CD4-positive, alpha-beta T cell treated with Interleukin-6 for 4 hours (primary cell): ENCODE measurements around the gene BMPR1B.
"Not testable (repeated sequence)": the region's sequence is repeated elsewhere in the genome, so short reads cannot be mapped to it uniquely, and the experiment has no call there.

Experiments
- DNase-seq: peaks from one replicate; pipeline ENCODE4 v3.0.0-alpha.2; 2020; ENCODE audit warnings: mixed read lengths

The BMPR1B gene

DNA sequence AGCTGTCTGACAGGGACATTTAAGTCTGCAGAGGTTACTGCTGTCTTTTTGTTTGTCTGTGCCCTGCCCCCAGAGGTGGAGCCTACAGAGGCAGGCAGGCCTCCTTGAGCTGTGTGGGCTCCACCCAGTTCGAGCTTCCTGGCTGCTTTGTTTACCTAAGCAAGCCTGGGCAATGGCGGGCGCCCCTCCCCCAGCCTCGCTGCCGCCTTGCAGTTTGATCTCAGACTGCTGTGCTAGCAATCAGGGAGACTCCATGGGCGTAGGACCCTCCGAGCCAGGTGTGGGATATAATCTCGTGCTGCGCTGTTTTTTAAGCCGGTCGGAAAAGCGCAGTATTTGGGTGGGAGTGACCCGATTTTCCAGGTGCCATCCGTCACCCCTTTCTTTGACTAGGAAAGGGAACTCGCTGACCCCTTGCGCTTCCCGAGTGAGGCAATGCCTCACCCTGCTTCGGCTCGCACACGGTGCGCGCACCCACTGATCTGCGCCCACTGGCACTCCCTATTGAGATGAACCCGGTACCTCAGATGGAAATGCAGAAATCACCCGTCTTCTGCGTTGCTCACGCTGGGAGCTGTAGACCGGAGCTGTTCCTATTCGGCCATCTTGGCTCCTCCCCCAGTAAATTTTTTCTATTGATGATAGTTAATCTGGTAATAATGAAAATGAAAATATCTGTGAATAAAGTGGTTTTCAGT lies 83.6 kb downstream of the BMPR1B start:
- DNase-seq = not testable (repeated sequence)

DNA sequence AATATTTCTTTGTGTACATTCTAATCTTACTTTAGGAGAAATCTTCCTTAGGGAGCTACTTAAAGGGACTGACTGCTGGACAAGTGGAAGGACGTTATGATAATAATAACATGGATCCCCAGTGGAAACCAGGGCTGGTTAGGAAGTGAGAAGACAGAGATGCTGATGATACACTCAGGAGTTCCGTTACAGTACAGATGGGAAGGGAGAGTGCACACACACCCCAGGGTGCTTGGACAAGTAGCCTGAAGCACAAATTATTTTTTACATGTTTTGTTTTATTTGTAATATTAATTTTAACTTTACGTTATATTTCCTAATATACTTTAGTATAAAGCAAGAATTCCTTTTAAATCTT lies 84.1 kb downstream of the BMPR1B start:
- no peak for DNase-seq

DNA sequence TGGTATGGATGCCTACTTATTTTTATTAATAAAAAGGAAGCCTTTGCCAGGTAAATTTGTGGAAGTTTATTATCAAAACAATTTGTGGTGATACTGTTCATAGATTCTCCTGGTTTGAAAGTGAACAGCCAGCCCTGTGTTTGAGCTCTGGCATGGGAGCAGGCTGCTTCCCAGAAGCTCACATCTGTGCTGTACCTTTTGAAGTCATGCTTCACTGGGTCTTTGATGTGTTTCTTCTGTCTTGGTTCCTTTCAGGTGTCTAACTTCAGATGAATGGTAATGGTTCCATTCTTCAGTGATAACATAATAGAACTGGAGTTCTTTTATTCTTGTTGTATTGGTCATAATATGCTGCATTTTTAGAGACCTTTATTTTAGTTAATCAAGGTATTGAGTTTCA lies 85.5 kb downstream of the BMPR1B start:
- no peak for DNase-seq

DNA sequence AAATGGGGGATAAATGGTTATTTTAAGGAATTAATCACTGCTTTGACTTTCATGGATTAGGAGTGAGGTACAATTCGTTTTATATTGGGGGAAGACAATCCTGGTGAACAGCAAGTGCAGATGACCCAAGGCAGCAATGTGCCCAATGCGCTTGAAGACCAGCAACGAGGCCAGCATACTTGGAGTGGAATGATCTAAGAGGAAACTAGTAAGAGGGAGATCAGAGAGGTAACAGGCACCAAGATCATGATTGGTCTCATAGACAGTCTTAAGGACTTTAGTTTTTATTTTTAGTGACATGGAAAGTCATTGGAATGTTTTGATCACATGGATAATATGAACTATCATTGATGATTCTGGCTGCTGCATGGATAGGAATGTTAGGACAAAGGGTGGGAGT lies 90.6 kb downstream of the BMPR1B start:
- DNase-seq = no peak

DNA sequence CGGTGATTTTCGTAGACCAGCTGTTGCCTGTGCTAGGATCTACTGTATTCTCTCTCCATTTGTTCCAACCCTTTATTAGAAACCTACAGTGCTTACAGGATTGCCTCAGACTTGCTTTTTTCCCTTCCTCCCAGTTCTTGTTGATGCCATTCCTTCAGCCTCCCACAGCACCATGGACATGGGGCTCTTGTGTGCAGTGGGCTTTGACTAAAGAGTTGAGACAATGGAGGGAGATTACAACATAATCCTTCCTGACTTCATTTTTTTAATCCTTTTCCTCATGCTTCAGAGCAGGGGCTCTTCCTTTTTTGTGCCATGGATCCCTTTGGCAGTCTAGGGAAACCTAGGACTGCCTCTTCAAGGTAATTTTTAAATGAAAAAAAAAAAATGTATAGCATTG lies 92.1 kb downstream of the BMPR1B start:
- no peak for DNase-seq

DNA sequence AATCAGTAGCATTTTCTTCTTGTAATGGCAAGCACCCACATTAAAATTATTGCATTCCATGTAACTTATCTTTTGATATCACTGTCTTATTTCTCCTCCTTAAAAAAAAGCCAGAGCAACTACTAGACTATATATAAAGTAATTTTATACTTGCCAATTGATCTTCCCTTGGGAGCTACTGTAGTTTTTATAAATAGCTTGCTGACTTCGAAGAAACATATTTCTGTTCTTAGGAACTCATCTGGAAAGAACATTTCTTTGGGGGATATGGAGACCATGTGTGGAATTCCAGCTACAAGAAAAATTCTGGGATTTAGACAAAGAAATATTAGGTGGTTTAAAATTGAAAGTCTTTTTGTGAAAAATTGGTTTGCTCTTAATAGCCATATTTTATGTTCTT lies 94.9 kb downstream of the BMPR1B start:
- no peak for DNase-seq

DNA sequence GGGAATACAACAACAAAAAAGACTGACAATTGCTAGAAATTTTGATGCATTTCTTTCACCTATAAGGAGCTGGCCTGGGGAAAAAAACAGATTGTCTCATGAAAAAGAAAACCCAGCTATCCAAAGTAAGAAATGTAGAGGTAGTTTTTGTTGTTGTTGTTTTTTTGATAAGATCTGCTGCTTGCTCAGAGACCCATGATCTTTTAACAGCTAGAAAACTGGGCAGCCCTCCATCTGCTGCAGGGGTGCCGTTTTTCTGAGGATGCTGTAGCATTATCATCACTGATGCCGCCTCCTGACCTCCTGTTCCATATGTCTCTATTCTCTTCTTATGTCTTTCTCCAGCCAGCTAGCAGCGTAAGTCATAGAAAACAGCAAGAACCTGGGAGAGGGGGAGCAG lies 98.3 kb downstream of the BMPR1B start:
- DNase-seq = no peak

DNA sequence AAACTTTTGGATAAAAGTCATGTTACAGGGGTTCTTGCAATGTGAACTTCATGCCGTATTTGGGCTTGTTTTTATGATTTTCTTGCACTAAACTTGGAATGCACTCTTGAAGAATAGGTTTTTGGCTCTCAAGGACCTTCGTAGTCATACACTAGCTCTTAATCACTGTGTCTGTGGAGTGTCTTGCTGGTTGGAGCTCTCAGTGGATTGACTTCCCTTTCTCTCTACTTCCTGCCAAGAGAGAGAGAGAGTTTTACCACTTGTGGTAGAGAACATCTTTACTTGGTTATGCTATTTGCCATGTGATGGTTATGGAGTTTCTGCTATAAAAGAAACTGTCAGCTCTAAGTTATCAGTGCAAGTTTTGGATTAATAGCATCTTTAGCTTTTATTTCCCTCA lies 112.4 kb downstream of the BMPR1B start:
- DNase-seq = no peak

DNA sequence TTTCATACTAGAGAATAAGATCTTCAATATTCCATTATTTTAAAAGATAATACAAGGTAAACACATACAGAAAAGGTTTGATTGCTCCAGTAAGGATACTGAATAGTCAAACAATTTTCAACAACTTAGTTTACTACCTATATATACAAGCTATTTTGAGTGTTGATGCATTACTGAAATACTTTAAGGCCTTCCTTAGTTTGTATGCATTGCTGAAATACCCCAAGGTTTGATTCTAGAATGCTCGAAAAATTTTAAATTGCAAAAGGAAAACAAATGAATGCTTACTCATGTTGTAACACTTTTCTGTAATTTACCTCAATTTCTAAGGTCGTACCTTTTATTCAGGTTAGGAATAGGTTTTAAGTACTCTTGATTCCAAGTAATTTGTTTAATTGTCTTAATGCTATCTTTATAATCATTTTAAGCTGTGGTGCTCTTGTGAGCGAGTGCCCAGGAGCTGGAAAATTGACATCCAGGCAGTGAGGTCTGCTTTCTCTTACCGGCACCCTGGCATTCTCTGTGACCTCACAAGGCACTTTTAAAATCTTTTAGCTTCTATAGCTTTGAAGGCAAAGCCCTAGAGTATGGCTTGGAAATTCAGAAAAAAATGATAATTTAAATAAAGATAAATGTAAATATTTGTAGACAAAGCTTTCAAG lies 114.0 kb downstream of the BMPR1B start:
- no peak for DNase-seq

DNA sequence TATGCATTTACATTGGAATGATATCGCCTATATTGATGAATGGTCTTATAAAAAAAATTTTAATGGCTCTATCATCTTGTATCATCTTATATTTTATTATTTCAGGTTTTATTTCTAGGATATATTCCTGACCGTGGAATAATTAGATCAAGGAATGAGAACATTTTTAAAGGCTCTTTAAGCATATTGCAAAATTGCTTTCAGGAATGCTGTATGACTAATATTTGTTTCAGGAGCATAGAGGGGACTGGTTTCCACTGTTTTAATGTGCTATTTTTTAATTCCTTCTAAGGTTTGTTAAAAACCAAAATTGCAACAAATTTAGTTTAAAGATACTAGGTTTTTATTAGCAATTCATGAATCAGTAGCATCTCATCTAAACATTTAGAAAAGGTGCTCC lies 120.2 kb downstream of the BMPR1B start:
- no peak for DNase-seq

DNA sequence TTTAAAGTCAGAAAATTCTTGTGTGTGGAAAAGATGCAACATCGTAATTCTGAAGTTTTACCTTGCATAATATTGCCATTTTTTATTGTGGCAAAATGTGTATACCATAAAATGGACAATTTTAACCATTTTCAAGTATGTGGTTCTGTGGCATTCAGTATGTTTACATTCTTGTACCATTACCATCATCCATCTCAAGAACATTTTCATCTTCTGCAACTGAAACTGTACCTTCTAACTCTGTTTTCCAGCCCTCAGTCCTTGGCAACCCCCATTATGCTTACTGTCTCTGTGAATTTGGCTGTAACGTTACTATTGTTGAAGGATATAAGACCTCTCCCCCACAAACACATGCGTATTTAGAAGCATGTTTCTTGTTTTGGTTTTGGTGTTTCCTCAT lies 123.2 kb downstream of the BMPR1B start:
- no peak for DNase-seq

DNA sequence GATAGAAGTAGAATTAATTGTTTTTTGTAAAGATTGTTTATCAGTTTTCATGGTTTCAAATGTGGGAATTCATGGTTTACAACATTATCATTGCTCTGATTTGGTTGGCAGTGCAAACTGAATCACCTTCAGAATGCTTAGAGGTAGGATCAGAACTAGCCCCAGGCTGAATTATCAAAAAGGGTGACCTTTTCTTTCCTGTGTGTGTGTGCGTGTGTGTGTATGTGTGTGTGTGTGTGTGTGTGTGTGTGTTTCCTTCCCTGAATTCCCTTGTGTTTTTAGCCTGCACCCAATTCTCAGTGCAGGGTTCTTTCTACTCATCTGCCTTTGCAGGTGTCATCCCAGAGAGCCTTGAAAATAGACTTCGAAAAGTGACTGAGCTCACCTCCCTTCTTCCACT lies 125.0 kb downstream of the BMPR1B start:
- DNase-seq = no peak

DNA sequence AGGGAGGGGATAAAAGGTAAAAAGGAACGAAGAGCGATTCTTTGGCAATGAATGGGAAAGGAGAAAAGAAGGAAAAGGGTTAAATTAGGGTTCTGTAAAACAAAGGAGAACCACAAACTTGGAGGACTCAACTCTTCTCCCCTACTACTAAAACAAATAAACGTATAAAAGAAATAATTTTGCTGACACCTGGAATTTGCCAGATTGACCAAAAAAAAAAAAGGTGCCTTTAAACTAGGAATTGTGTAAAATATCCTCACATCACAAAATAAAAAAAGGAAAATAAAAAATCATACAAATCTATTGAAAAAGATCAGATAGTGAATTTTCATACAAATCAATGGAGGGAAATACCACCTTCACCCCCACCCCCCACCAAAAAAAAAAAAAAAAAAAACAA lies 129.3 kb downstream of the BMPR1B start:
- DNase-seq = no peak

DNA sequence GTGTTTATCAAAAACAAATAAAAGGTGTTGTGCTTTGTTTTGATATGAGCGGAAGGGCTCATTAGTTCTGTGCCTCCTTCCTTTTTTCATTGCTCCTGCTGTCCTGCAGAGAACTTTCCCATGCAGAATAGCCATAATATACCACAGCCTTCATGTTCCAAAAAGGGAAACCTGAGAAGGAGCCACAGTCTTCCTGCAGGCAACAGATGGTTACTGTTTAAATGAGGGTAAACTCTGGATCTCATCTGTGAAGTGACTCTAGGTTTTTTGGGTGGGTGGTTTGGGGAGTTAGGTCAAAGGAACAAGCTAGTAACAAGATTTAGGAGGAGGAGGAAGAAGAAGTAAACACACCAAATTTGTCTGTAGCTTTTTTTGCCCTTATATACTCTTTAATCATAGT lies 131.8 kb downstream of the BMPR1B start:
- DNase-seq = no peak

DNA sequence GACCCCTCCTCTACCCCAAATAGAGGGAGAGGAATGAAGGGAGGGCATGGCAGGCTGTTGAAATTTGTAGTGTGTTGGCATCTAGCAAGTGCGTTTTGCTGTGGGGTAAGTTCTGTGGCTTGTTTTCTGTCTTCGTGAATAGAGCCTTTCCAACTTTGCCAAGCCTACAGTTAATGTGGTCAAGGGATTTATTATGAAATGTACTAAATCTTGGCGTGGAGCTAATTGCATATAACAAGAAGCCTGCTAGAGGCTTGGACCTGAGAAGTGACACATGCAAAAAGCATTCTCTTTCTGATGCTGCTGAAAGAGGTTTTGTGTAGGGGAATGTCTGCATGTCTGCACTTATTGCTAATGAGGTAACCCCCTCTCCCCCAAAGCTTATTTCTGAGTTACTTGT lies 132.2 kb downstream of the BMPR1B start:
- no peak for DNase-seq

DNA sequence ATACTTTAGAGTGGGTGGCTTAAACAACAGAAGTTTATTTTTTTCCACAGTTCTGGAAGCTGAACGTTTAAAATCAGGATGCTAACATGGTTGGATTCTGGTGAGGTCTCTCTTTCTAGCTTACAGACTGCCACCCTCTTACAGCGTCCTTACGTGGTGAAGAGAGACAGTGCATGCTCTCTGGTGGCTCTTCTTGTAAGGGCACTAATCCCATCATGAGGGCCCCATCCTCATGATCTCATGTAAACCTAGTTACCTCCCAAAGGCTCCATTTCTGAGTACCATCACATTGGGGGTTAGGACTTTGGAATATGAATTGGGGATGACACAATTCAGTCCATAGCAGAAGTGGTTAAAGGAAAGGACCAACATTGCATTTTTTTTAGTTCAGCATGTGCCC lies 132.8 kb downstream of the BMPR1B start:
- DNase-seq = no peak

DNA sequence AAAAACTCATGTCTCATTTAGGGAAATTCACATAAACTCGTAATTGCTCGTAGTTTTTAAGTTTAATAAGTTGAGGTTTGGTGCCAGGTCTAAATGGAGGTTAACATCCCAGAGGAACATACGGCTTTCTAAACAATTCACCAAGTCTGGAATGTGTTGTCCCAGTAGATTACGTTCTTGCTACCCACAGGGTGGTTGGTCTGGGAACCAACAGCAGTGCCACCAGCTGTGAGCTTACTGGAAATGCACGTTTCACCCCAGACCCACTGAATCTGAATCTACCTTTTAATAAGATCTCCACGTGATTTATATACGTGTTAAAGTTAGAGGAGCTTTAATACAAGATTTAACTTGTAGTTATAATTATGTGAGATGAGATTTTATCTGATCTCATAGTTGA lies 134.3 kb downstream of the BMPR1B start:
- no peak for DNase-seq

DNA sequence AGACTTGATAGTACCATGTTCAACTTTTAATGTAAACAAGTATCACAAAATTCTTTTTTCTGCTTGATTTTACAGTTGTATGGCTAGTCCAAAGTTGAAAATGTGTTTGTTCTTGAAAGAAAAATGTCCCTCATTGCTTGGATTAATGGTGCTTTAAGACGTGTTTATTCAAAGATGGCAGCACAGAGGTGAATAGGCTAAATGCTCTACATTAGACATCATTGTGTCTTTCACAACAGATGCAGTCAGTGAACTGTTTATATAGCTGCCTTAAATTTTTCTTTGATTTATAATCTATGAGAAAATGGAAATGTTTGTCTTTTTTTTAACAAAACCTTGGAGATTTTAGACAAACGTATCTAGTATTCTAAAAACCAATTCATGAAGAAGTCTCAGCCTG lies 137.3 kb downstream of the BMPR1B start:
- DNase-seq = no peak

DNA sequence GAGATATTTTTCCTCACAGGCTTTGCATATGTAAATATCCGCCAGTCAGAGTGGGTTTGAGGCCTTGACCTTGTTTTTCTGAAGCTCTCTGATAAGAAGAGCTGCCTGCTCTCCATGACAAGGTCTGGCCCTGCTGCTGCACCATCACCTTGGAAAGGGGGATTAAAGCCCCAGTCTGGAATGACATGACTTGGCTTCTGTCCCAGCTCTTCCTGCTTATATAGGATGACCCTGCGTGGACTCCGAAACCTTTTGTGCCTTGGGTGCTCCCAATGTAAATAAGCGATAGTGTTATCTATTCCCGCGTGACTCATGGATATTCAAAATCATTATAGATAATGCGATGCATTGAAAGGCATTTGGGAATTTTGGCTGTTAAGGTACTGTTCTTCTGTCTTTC lies 139.3 kb downstream of the BMPR1B start:
- no peak for DNase-seq

DNA sequence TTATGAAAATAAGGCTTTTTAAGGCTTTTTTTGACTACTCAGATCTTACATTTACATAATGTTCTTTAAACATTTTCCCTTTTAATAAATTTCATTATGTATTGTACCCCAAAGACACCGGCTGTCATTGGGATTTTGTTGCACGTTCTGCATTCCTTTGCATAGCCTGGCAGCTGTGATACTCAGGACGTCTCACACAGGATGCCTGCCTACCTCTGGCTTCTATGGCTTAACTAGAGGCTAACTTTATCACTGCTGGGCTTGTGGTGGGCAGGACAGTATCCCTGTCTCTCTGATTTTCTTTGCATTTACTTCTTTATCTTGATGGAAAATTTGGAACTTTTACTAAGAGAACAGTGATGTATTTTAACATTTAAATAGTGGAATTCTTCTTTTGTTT lies 147.8 kb downstream of the BMPR1B start:
- DNase-seq = no peak

DNA sequence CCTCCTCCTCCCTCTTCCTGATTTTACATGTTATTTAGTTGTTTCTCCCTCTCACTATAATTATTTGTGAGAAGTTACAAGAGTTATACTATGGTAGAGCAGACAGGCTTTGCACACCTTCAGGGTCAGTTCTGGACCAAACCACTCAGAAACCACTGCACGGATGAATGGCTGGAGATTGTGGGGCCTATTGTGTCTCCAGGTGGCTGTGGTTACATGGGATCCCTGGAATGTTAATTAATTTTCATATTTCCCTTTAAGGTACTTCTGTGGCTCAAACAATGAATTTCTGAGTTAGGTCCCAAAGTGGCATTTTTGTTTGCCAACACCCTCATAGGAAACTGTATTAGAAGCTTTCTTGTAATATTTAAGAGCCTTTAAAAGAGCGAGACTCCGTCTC lies 151.9 kb downstream of the BMPR1B start:
- DNase-seq = no peak

DNA sequence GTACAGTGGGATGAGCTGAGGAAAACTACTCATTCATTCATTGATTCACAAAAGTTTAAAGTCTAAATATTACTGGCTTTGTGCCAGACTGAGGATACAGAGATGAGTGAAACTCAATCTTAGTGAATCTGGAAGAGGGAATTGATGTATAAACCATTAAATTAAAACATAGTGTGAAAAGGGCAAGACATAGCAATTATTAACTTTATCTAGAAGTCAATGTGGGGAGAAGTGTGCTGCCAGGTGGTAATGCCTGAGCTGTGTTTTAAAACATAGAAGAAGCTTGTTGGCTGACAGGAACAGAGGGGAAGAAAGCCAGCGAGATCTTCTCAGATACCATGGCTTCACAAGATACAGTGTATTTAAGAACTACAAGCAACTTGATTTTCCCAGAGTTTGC lies 153.4 kb downstream of the BMPR1B start:
- no peak for DNase-seq

DNA sequence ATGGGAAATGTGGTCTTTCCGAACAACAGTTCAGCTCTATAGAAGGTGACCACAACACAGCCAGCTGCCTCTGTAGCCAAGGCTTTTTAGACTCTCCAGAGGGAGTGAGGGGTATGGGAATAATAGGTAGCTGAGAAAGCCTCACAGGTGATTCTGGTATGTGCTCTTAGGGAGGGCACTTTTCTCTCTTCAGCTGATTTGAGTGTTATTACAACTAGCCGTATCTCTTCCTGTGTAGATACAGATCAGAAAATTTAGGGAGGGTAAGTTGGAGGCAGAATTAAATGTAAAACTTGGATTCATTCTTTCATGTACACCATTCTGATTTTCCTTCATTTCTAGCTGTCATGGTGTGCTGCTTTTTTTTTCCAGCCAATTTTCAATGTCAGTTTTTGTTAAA lies 154.9 kb downstream of the BMPR1B start:
- no peak for DNase-seq

DNA sequence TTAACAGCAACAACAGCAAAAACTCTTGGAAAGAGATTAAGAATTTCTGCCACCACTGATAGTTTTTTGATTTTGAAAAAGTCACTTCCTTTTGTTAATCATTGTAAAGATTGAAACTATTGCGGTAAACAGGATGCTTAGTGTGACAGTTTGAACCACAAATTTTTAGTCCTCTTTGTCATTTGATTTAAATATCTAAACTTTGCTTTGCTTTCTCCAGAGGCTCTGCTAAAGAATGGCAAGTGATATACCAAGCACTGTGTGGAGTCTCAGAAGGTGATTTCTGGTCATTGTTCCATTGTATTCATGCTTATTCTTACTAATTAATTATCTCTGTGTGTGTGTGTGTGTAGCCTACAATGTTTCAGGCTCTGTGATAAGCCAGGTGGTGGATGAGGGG lies 155.6 kb downstream of the BMPR1B start:
- DNase-seq = no peak

DNA sequence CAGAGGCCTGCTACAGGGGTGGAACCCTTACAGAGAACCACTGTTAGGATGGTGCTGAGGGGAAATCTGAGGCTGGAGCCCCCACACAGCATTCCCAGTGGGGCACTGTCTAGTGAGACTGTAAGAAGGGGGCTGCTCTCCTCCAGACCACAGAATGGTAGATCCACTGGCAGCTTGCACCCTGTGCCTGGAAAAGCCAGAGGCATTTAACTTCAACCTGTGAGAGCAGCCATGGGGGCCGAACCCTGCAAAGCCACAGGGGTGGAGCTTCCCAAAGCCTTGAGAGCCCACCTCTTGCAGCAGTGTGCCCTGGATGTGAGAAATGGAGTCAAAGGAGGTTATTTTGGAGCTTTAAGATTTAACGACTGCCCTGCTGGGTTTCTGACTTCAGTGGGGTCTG lies 159.4 kb downstream of the BMPR1B start:
- no peak for DNase-seq
